HCT116 (cell line): ENCODE results near the gene RBM44. TPM values are rescaled to one million over a fixed set of nuclear protein-coding genes. Genes with fewer than 3 reads are reported as not detected.

Source experiments
- ATAC-seq: fragments of 200-7000 bp; cut with Tn5 transposase; 2 replicates; pipeline ENCODE4 v1.9.1; 2020; ENCODE audit warnings: mild to moderate bottlenecking, moderate library complexity
- BruUV-seq: library from RNA; stranded (reverse); fragments of 400-500 nt; replicated peaks from 2 replicates; lab custom pipeline; 2021; lab: Mats Ljungman, UMichigan
- CTCF ChIA-PET: fragments of 300-600 bp; sonication (Branson Sonifier 250); formaldehyde crosslinking; loops from one replicate; lab custom pipeline; 2021; ENCODE audit warnings: antibody characterized with exemption; lab: Charles Lee
- POLR2A ChIA-PET: fragments of 300-600, 350-600 bp; sonication (Branson Sonifier 250); formaldehyde crosslinking; loops from one replicate; lab custom pipeline; 2021; ENCODE audit warnings: antibody characterized with exemption; lab: Charles Lee
- RAD21 ChIA-PET, 2 experiments: fragments of 300-600 bp; sonication (Branson Sonifier 250); formaldehyde crosslinking; loops; one replicate each; lab custom pipeline; 2023; ENCODE audit warnings: low total read pairs in 2 of 2; ENCODE audit not compliant: uncharacterized antibody in 2 of 2, unreplicated experiment in 2 of 2, low non-redundant PET in 1 of 2; lab: Charles Lee
- DNase-seq: peaks from one replicate; pipeline ENCODE4 v3.0.0-alpha.2; 2010; ENCODE audit warnings: low read depth, low spot score
- H2AFZ ChIP-seq: fragments of 200-600 bp; shearing (Covaris generic), sonication (generic); 2 replicates; pipeline ENCODE4 v1.6.1; 2017; ENCODE audit warnings: low read depth, mixed run types, mixed read lengths, antibody characterized with exemption, low read length; ENCODE audit not compliant: poor library complexity, severe bottlenecking
- H3K27ac ChIP-seq: 2 replicates; pipeline ENCODE4 v1.5.1; 2012; ENCODE audit warnings: low read depth, low read length
- H3K27me3 ChIP-seq: fragments of 200-600 bp; sonication (generic); 2 replicates; pipeline ENCODE4 v1.6.1; 2016; ENCODE audit warnings: mixed run types, low read length, mixed read lengths; ENCODE audit not compliant: insufficient read depth
- H3K36me3 ChIP-seq, 2 experiments: fragments of 200-500 bp in 1 of 2; fragments of 200-600 bp in 1 of 2; sonication (Bioruptor generic) in 1 of 2; sonication (generic) in 1 of 2; 2 replicates each; pipeline versions ENCODE4 v1.5.1 to v1.6.1; 2014 to 2016; ENCODE audit warnings: low read length in 2 of 2, inconsistent platforms in 1 of 2, mixed read lengths in 1 of 2, mixed run types in 1 of 2; ENCODE audit not compliant: insufficient read depth in 2 of 2, control insufficient read depth in 1 of 2
- H3K4me1 ChIP-seq, 2 experiments: fragments of 200-600 bp in 1 of 2; sonication (generic) in 1 of 2; 2 replicates each; pipeline versions ENCODE4 v1.5.1 to v1.6.1; 2012 to 2017; ENCODE audit warnings: low read length in 2 of 2, inconsistent platforms in 1 of 2, mild to moderate bottlenecking in 1 of 2, mixed read lengths in 1 of 2, mixed run types in 1 of 2, moderate library complexity in 1 of 2; ENCODE audit not compliant: insufficient read depth in 2 of 2, control insufficient read depth in 1 of 2
- H3K4me2 ChIP-seq: fragments of 200-600 bp; sonication (generic); 2 replicates; pipeline ENCODE4 v1.6.1; 2017; ENCODE audit warnings: mixed run types, low read length, mixed read lengths
- H3K4me3 ChIP-seq, 2 experiments: fragments of 200-600 bp in 1 of 2; sonication (generic) in 1 of 2; replicated peaks in 1 of 2; 2 replicates each; pipeline ENCODE4 v1.5.1; 2011 to 2016; ENCODE audit warnings: low read length in 2 of 2, control low read depth in 1 of 2, low read depth in 1 of 2, mild to moderate bottlenecking in 1 of 2, mixed read lengths in 1 of 2, mixed run types in 1 of 2
- H3K79me2 ChIP-seq: fragments of 200-600 bp; sonication (generic); 2 replicates; pipeline ENCODE4 v1.6.1; 2017; ENCODE audit warnings: mild to moderate bottlenecking, mixed run types, low read length, moderate library complexity, mixed read lengths; ENCODE audit not compliant: insufficient read depth
- H3K9ac ChIP-seq: fragments of 200-600 bp; sonication (generic); 2 replicates; pipeline ENCODE4 v1.6.1; 2016; ENCODE audit warnings: low read length, mixed read lengths
- H3K9me2 ChIP-seq: fragments of 200-600 bp; sonication (generic), shearing (Covaris generic); 2 replicates; pipeline ENCODE4 v1.6.1; 2017; ENCODE audit warnings: mixed run types, mild to moderate bottlenecking, moderate library complexity; ENCODE audit not compliant: insufficient read depth
- H3K9me3 ChIP-seq, 2 experiments: fragments of 200-500 bp in 1 of 2; fragments of 200-600 bp in 1 of 2; sonication (Bioruptor generic) in 1 of 2; sonication (generic) in 1 of 2; 2 replicates each; pipeline ENCODE4 v1.6.1; 2014 to 2017; ENCODE audit warnings: low read length in 2 of 2, mixed read lengths in 2 of 2, inconsistent platforms in 1 of 2, low read depth in 1 of 2, mild to moderate bottlenecking in 1 of 2, mixed run types in 1 of 2, moderate library complexity in 1 of 2; ENCODE audit not compliant: control insufficient read depth in 1 of 2, insufficient read depth in 1 of 2
- H4K20me1 ChIP-seq: fragments of 200-600 bp; sonication (generic), shearing (Covaris generic); 2 replicates; pipeline ENCODE4 v1.6.1; 2017; ENCODE audit warnings: mixed run types, mild to moderate bottlenecking, moderate library complexity; ENCODE audit not compliant: insufficient read depth
- CBX3 ChIP-seq: IDR thresholded peaks from 2 replicates; pipeline ENCODE4 v1.6.1; 2012; ENCODE audit warnings: low read depth
- CEBPB ChIP-seq: IDR thresholded peaks from 2 replicates; pipeline ENCODE4 v1.6.1; 2012; ENCODE audit warnings: low read depth
- EGR1 ChIP-seq: IDR thresholded peaks from 2 replicates; pipeline ENCODE4 v1.6.1; 2012; ENCODE audit warnings: low read depth
- EZH2 ChIP-seq: fragments of 200-600 bp; sonication (generic); IDR thresholded peaks from 2 replicates; pipeline ENCODE4 v1.6.1; 2017; ENCODE audit warnings: antibody characterized with exemption, mixed run types
- RAD21 ChIP-seq: IDR thresholded peaks from 2 replicates; pipeline ENCODE4 v1.6.1; 2012; ENCODE audit warnings: low read depth, mild to moderate bottlenecking
- REST ChIP-seq: IDR thresholded peaks from 2 replicates; pipeline ENCODE4 v1.6.1; 2012; ENCODE audit warnings: low read depth
- SIN3A ChIP-seq: IDR thresholded peaks from 2 replicates; pipeline ENCODE4 v1.6.1; 2012; ENCODE audit warnings: low read depth
- SP1 ChIP-seq: IDR thresholded peaks from 2 replicates; pipeline ENCODE4 v1.6.1; 2012; ENCODE audit warnings: low read depth
- TCF7L2 ChIP-seq: IDR thresholded peaks from 2 replicates; pipeline ENCODE4 v1.7.0; 2011; ENCODE audit warnings: borderline replicate concordance, inconsistent platforms; ENCODE audit not compliant: insufficient read depth, insufficient read length; ENCODE audit errors: extremely low read depth
- YY1 ChIP-seq: IDR thresholded peaks from 2 replicates; pipeline ENCODE4 v1.6.1; 2011; ENCODE audit warnings: low read length, low read depth, moderate library complexity, mild to moderate bottlenecking; ENCODE audit not compliant: insufficient replicate concordance; ENCODE audit errors: extremely low read depth
- intact Hi-C: fragments of 100-400 bp; cut with micrococcal nuclease; formaldehyde crosslinking; loops from 2 replicates; pipeline ENCODE4 v1.10.0; 2022
- total RNA-seq: library from RNA; stranded (reverse); gene quantifications from one replicate; pipeline ENCODE4 v1.2.1, GENCODE V29; 2021; ENCODE audit not compliant: unreplicated experiment
- TF ChIP-seq, protein P1 (sequence below), 3 experiments: fragments of 200-600 bp in 1 of 3; sonication (generic) in 1 of 3; IDR thresholded peaks in 2 of 3; conservative IDR thresholded peaks in 1 of 3; 2 replicates each; pipeline ENCODE4 v1.5.1; 2012 to 2017; ENCODE audit warnings: low read depth in 2 of 3, low read length in 2 of 3, antibody characterized with exemption in 1 of 3, borderline replicate concordance in 1 of 3, control low read depth in 1 of 3, mild to moderate bottlenecking in 1 of 3, mixed read lengths in 1 of 3, mixed run types in 1 of 3, moderate library complexity in 1 of 3; ENCODE audit not compliant: insufficient read depth in 1 of 3
- TF ChIP-seq, protein P2 (sequence below): IDR thresholded peaks from 2 replicates; pipeline ENCODE4 v1.6.1; 2012

The RBM44 gene
- total RNA-seq, 1 experiment from 2014 or later, result 0.54 TPM

DNA sequence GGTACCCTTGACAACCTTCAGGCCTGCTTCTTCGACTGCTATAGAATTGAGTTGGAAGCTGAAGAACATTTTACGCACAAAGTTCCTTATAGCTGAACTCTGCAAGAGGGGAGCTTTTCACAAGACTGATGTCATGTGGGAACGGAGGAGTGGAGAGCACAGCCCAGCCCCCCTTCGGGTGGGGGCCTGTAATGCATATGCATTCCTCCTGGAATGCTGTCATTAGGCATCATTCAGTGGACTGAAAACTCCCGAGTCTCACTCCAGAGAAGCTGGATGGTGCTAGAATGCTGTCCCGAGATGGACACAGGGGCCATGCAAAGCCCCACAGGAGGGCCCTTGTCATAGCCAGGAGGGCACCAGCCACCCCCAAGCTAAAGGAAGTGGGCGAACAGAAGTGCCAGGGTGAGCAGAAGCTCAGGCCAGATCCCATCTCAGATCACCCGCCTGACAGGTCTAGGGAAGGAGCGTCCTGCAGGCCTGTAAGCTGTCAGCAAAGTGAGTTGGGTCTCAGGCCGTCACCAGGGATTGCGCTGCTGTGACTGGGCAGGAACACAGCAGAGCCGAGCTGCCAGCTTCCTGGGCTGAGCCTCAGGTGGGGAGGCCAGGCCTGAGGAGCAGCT lies 43.8 kb upstream of the RBM44 start:
- DNase-seq (no peak), ATAC-seq (no peak)
- intact Hi-C loops, result no loop called here
- H3K9me2 ChIP-seq, result no peaks in the 10 kb centered on the region
- no peaks in the 10 kb centered on the region; the same call in 1 of the 2 replicates for H3K79me2 ChIP-seq
- H3K9ac ChIP-seq, result no peak overlapping the region
- TF ChIP-seq EGR1 (no peak), SP1 (no peak), REST (no peak), CEBPB (no peak), RAD21 (no peak), SIN3A (no peak), YY1 (no peak), CBX3 (no peak), EZH2 (no peak), TCF7L2 (no peak)
- TF ChIP-seq, protein P1, sequence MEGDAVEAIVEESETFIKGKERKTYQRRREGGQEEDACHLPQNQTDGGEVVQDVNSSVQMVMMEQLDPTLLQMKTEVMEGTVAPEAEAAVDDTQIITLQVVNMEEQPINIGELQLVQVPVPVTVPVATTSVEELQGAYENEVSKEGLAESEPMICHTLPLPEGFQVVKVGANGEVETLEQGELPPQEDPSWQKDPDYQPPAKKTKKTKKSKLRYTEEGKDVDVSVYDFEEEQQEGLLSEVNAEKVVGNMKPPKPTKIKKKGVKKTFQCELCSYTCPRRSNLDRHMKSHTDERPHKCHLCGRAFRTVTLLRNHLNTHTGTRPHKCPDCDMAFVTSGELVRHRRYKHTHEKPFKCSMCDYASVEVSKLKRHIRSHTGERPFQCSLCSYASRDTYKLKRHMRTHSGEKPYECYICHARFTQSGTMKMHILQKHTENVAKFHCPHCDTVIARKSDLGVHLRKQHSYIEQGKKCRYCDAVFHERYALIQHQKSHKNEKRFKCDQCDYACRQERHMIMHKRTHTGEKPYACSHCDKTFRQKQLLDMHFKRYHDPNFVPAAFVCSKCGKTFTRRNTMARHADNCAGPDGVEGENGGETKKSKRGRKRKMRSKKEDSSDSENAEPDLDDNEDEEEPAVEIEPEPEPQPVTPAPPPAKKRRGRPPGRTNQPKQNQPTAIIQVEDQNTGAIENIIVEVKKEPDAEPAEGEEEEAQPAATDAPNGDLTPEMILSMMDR (IDR thresholded peaks at IDR 0.05 in 2 of 3, conservative IDR thresholded peaks at IDR 0.05 in 1 of 3; ENCODE audit: borderline replicate concordance in 1 of 3, insufficient read depth in 1 of 3, low read depth in 2 of 3, low read length in 2 of 3), result no peak
- TF ChIP-seq, protein P2, sequence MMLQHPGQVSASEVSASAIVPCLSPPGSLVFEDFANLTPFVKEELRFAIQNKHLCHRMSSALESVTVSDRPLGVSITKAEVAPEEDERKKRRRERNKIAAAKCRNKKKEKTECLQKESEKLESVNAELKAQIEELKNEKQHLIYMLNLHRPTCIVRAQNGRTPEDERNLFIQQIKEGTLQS, result no peak
- H3K27me3 ChIP-seq, result no peaks in the 10 kb centered on the region
- ChIA-PET CTCF (interaction anchor here (0.8 to 1.3 kb wide), 2 partner anchors 10 to 81 kb away, joined by 3 read pairs; no protein-coding TSS in a partner anchor), RAD21 (no interaction called here), POLR2A (no interaction called here)
- no peaks in the 10 kb centered on the region for H3K4me1 ChIP-seq
- no peak overlapping the region for H3K4me2 ChIP-seq
- no TSS peak for BruUV-seq
- H3K9me3 ChIP-seq, result no peaks in the 10 kb centered on the region
- no peaks in the 10 kb centered on the region; the same call in 1 of the 2 replicates for H4K20me1 ChIP-seq
- peaks cover 22 to 50% of the 10 kb centered on the region in 2 experiments for H3K36me3 ChIP-seq
- H2AFZ ChIP-seq, result no peak overlapping the region
- no peak overlapping the region for H3K4me3 ChIP-seq
- no peak overlapping the region for H3K27ac ChIP-seq
